ENCODE data around the gene KDM8. TPM values are rescaled to one million over a fixed set of nuclear protein-coding genes. Genes with fewer than 3 reads are reported as not detected.

Gene KDM8
- total RNA-seq, 1 experiment from 2014 or later: 15.5 TPM

- no peak for DNase-seq
- no peak overlapping the region for H4K8ac ChIP-seq (replicated peaks; ENCODE audit: insufficient read length, low read depth, low read length)
- no CpG with 5 or more reads among the region's 8 CpGs for WGBS (ENCODE audit: extremely low coverage, insufficient read length, low lambda C conversion rate)
Observed at GRCh38 chr16:27223226-27223610, 19.9 kb downstream of the KDM8 start.

More at GRCh38 chr16:27223226-27223610, 19.9 kb downstream of the KDM8 start:
- Histone ChIP-seq H3K79me2 (ENCODE audit: insufficient read depth, low read length) (no peaks in the 10 kb centered on the region), H3K9me3 (ENCODE audit: control insufficient read depth, low read depth, low read length) (no peaks in the 10 kb centered on the region), H3K27ac (ENCODE audit: insufficient read length, low read depth, low read length) (no peak overlapping the region), H3K4ac (ENCODE audit: low read depth, low read length) (no peak overlapping the region), H2AFZ (ENCODE audit: low read length) (no peak overlapping the region), H3K23me2 (ENCODE audit: insufficient read length, low read depth, low read length, poor library complexity, severe bottlenecking) (no peaks in the 10 kb centered on the region), H2BK20ac (ENCODE audit: low read depth, low read length, poor library complexity, severe bottlenecking) (no peak overlapping the region), H3K56ac (ENCODE audit: insufficient read length, low read depth, low read length) (no peak overlapping the region), H3K23ac (ENCODE audit: insufficient read length, low read depth, low read length) (no peak overlapping the region), H2AK5ac (ENCODE audit: insufficient read length, low read length) (no peak overlapping the region), H3K18ac (ENCODE audit: insufficient read length, low read depth, low read length) (no peak overlapping the region), H2BK5ac (ENCODE audit: insufficient read length, low read length) (no peak overlapping the region), H4K20me1 (ENCODE audit: control insufficient read depth, insufficient read depth, insufficient read length) (no peaks in the 10 kb centered on the region), H2BK12ac (ENCODE audit: insufficient read length, low read depth, low read length) (no peak overlapping the region), H2BK120ac (ENCODE audit: low read depth, low read length, poor library complexity, severe bottlenecking) (no peak overlapping the region), H3K4me1 (ENCODE audit: insufficient read depth, low read length) (no peaks in the 10 kb centered on the region), H3K27me3 (ENCODE audit: insufficient read depth, low read length) (no peaks in the 10 kb centered on the region), H3K14ac (ENCODE audit: insufficient read depth, low read length) (no peak overlapping the region), H3K9ac (ENCODE audit: extremely low read depth, insufficient read length, low read length) (no peak overlapping the region), H4K5ac (ENCODE audit: insufficient read length, low read depth, low read length) (no peak overlapping the region), H3K4me2 (ENCODE audit: insufficient read depth, insufficient read length, low read length) (no peak overlapping the region), H3T11ph (ENCODE audit: low read length) (no peak overlapping the region), H2BK15ac (ENCODE audit: low read depth, low read length) (no peak overlapping the region), H4K91ac (ENCODE audit: insufficient read length, low read depth, low read length) (no peak overlapping the region), H3K79me1 (ENCODE audit: insufficient read depth, low read depth, low read length, poor library complexity, severe bottlenecking) (no peaks in the 10 kb centered on the region)
- Mint-ChIP-seq H3K4me1 (peaks cover 4 to 7% of the 10 kb centered on the region in 2 experiments; a peak in 2 of 4 replicates), H3K27ac (no peak overlapping the region), H3K4me3 (no peak overlapping the region), H3K9me3 (no peaks in the 10 kb centered on the region), H3K36me3 (ENCODE audit: insufficient read depth in 1 of 3, low read depth in 3 of 3) (peaks cover 0 to 5% (median 0%) of the 10 kb centered on the region in 3 experiments; a peak in 2 of 7 replicates), H3K27me3 (ENCODE audit: low read depth) (no peaks in the 10 kb centered on the region)
- TF ChIP-seq CTCF (conservative IDR thresholded peaks at IDR 0.05): no peak
